Measurements from ENCODE around the gene SLC36A4.

GRCh38 chr11:93116641-93117441 lies 81.0 kb downstream of the SLC36A4 start:
- TF ChIP-seq POLR2A (IDR thresholded peaks at IDR 0.05) = no peak
- no peak for TF ChIP-seq CTCF (IDR thresholded peaks at IDR 0.05)

Measured in thyroid gland (tissue), 4 donors.